Endothelial cell of umbilical vein (primary cell): ENCODE data around the gene CREBL2. TPM values are rescaled to one million over a fixed set of nuclear protein-coding genes. Genes with fewer than 3 reads are reported as not detected.

Experiments used
- BruUV-seq: library from RNA; stranded (reverse); fragments of 400-500 nt; replicated peaks from 2 replicates; lab custom pipeline; 2021; lab: Mats Ljungman, UMichigan
- CTCF ChIA-PET: fragments of 300-600, 350-600 bp; sonication (Branson Sonifier 250); formaldehyde crosslinking; loops from one replicate; lab custom pipeline; 2021; ENCODE audit warnings: antibody characterized with exemption, inconsistent platforms; lab: Charles Lee
- POLR2A ChIA-PET: fragments of 300-600, 350-600 bp; sonication (Branson Sonifier 250); formaldehyde crosslinking; loops from one replicate; lab custom pipeline; 2021; ENCODE audit warnings: antibody characterized with exemption, inconsistent platforms; lab: Charles Lee
- DNase-seq: peaks from one replicate; pipeline ENCODE4 v3.0.0-alpha.2; 2011; ENCODE audit warnings: low read depth, low spot score
- FAIRE-seq: peaks from 2 replicates; lab custom pipeline; 2011; peaks lifted over from hg19 to GRCh38; lab: Jason Lieb, UNC
- H2AFZ ChIP-seq: 2 replicates; pipeline ENCODE4 v1.6.0; 2012; ENCODE audit warnings: low read depth, low read length, control low read depth, inconsistent platforms
- H3K27ac ChIP-seq: 2 replicates; pipeline ENCODE4 v1.5.1; 2011; ENCODE audit warnings: low read depth, mild to moderate bottlenecking, control low read depth, low read length, moderate library complexity; ENCODE audit not compliant: insufficient read depth
- H3K27me3 ChIP-seq, 2 experiments: 2 replicates each; pipeline versions ENCODE4 v1.6.0 to v1.6.1; 2011; ENCODE audit warnings: low read length in 2 of 2, mixed read lengths in 1 of 2; ENCODE audit not compliant: control insufficient read depth in 2 of 2, insufficient read depth in 2 of 2
- H3K36me3 ChIP-seq, 2 experiments: 2 replicates in 1 of 2; 3 replicates in 1 of 2; pipeline ENCODE4 v1.5.1; 2011; ENCODE audit warnings: low read length in 2 of 2, mild to moderate bottlenecking in 1 of 2, moderate library complexity in 1 of 2; ENCODE audit not compliant: control insufficient read depth in 2 of 2, insufficient read depth in 2 of 2; ENCODE audit errors: extremely low read depth in 1 of 2
- H3K4me1 ChIP-seq: 3 replicates; pipeline ENCODE4 v1.5.1; 2011; ENCODE audit warnings: mild to moderate bottlenecking, low read length; ENCODE audit not compliant: control insufficient read depth, insufficient read depth; ENCODE audit errors: extremely low read depth
- H3K4me2 ChIP-seq: 2 replicates; pipeline ENCODE4 v1.6.1; 2011; ENCODE audit warnings: low read length, control low read depth, mixed read lengths; ENCODE audit not compliant: insufficient read depth
- H3K4me3 ChIP-seq, 3 experiments: fragments of 200-600 bp in 1 of 3; sonication (generic), shearing (Covaris generic) in 1 of 3; replicated peaks in 1 of 3; 2 replicates each; pipeline ENCODE4 v1.5.1; 2011 to 2016; ENCODE audit warnings: control low read depth in 3 of 3, low read length in 3 of 3, mild to moderate bottlenecking in 2 of 3, inconsistent platforms in 1 of 3, low read depth in 1 of 3, moderate library complexity in 1 of 3; ENCODE audit not compliant: insufficient read depth in 1 of 3
- H3K79me2 ChIP-seq: 2 replicates; pipeline ENCODE4 v1.6.0; 2012; ENCODE audit warnings: low read length, inconsistent platforms; ENCODE audit not compliant: control insufficient read depth, insufficient read depth
- H3K9ac ChIP-seq: replicated peaks from 2 replicates; pipeline ENCODE3; 2011; ENCODE audit warnings: low read length, control low read depth; ENCODE audit not compliant: insufficient read depth; ENCODE audit errors: extremely low read depth
- H3K9me1 ChIP-seq: replicated peaks from 3 replicates; pipeline ENCODE4 v1.6.0; 2011; ENCODE audit warnings: mild to moderate bottlenecking, low read length; ENCODE audit not compliant: control insufficient read depth, insufficient read depth; ENCODE audit errors: extremely low read depth
- H3K9me3 ChIP-seq: replicated peaks from 2 replicates; pipeline ENCODE4 v1.5.1; 2012; ENCODE audit warnings: low read length, inconsistent platforms; ENCODE audit not compliant: control insufficient read depth, insufficient read depth
- H4K20me1 ChIP-seq: replicated peaks from 2 replicates; pipeline ENCODE3; 2011; ENCODE audit warnings: mild to moderate bottlenecking, low read length; ENCODE audit not compliant: control insufficient read depth, insufficient read depth; ENCODE audit errors: extremely low read depth
- CTCF ChIP-seq, 2 donors: IDR thresholded peaks; 1 replicate in 1 of 2; 2 replicates in 1 of 2; pipeline ENCODE4 v1.5.1; 2011; ENCODE audit warnings: low read length in 2 of 2, mild to moderate bottlenecking in 2 of 2, moderate library complexity in 2 of 2, control low read depth in 1 of 2, inconsistent platforms in 1 of 2, low read depth in 1 of 2; ENCODE audit not compliant: insufficient read depth in 1 of 2; ENCODE audit errors: extremely low read depth in 1 of 2
- EZH2 ChIP-seq: IDR thresholded peaks from 2 replicates; pipeline ENCODE4 v1.6.1; 2012; ENCODE audit warnings: borderline replicate concordance, low read depth, mild to moderate bottlenecking, moderate library complexity, low read length, inconsistent platforms; ENCODE audit not compliant: severe bottlenecking
- FOS ChIP-seq: IDR thresholded peaks from 2 replicates; pipeline ENCODE4 v1.6.1; 2011; ENCODE audit warnings: mild to moderate bottlenecking, low read length, moderate library complexity, borderline replicate concordance; ENCODE audit not compliant: insufficient read depth
- GATA2 ChIP-seq: IDR thresholded peaks from 2 replicates; pipeline ENCODE4 v1.7.0; 2011; ENCODE audit warnings: low read depth, mild to moderate bottlenecking, moderate library complexity, mixed read lengths, low read length; ENCODE audit not compliant: insufficient read length, insufficient read depth
- JUN ChIP-seq: IDR thresholded peaks from 2 replicates; pipeline ENCODE4 v1.6.1; 2011; ENCODE audit warnings: borderline replicate concordance, low read depth; ENCODE audit not compliant: insufficient read length, insufficient read depth
- MYC ChIP-seq: IDR thresholded peaks from one replicate; pipeline ENCODE4 v1.6.1; 2011; ENCODE audit warnings: mild to moderate bottlenecking, low read depth, low read length
- POLR2A ChIP-seq: IDR thresholded peaks from 2 replicates; pipeline ENCODE4 v1.6.1; 2012; ENCODE audit warnings: low read depth, mild to moderate bottlenecking, control low read depth, low read length
- POLR2AphosphoS5 ChIP-seq: IDR thresholded peaks from 2 replicates; pipeline ENCODE4 v1.6.1; 2012; ENCODE audit warnings: low read depth, mild to moderate bottlenecking, control low read depth, low read length, moderate library complexity; ENCODE audit not compliant: insufficient read depth
- dilution Hi-C: fragments of 300-500 bp; cut with MboI; formaldehyde crosslinking; loops from one replicate; pipeline ENCODE4 v1.15.0; 2019; ENCODE audit warnings: low sequenced_read_pairs; ENCODE audit not compliant: extremely low pct_ligation_motif_present
- intact Hi-C: fragments of 100-400 bp; cut with micrococcal nuclease; formaldehyde crosslinking; loops from one replicate; pipeline ENCODE4 v1.10.0; 2022
- polyA plus RNA-seq, 4 experiments: library from polyadenylated mRNA; depleted of rRNA in 3 of 4; stranded (reverse) in 3 of 4; unstranded in 1 of 4; fragments of >200 nt; gene quantifications; 2 replicates each; pipeline versions ENCODE4 v1.2.1 to v1.2.3, GENCODE V29; 2011 to 2012; ENCODE audit warnings: missing spikeins in 1 of 4
- total RNA-seq: library from RNA; stranded (reverse); gene quantifications from 2 replicates; pipeline ENCODE4 v1.2.3, GENCODE V29; 2021
- TF ChIP-seq, protein P1 (sequence below): IDR thresholded peaks from 2 replicates; pipeline ENCODE4 v1.6.1; 2011; ENCODE audit not compliant: insufficient read depth, insufficient read length

CREBL2 gene
- total and polyA plus RNA-seq, 2 donors (not counting 3 experiments of a cell fraction or from before 2014, with no cell fraction given), result 10.5 to 19.4 TPM

DNA sequence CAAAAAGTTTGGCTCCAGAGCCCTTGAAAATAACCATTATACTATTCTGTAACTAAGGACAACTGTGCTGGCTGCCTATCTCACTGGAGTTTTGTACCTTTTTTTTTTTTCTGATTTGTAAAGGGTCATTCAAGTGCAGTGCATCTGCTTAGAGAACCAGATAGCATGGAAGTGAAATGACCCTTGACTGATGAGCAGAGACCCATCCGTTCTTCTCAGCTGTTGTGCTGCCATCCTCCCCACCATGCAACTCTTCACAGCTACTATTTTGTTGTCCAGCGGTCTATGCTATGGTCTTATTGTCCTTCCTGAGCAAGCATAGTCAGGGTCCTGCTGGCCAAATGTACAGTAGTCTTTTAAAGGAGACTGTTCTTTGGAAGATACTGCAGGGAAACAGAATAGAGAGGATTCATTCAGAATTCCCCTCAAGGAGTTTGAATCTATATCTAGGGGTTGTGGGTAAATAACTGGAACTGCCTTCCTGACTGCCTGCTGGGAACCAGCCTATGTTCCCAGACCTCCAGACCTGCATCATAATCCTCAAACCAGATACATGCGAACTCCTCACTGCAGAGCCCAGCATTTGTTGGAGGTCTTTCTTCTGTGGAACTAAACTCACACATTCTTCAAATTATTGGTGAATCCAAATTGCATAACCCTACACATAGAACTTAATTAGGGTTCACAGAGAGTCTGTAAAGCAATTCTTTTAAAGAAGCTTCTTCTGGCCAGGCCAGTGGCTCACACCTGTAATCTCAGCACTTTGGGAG is 43.2 kb downstream of the CREBL2 start:
- Histone ChIP-seq H3K36me3 (no peaks in the 10 kb centered on the region), H3K9me3 (no peaks in the 10 kb centered on the region), H4K20me1 (no peaks in the 10 kb centered on the region), H3K79me2 (no peaks in the 10 kb centered on the region), H3K4me2 (no peak overlapping the region), H2AFZ (no peak overlapping the region), H3K4me3 (no peak overlapping the region), H3K4me1 (no peaks in the 10 kb centered on the region), H3K9me1 (no peaks in the 10 kb centered on the region), H3K27ac (no peak overlapping the region), H3K9ac (no peak overlapping the region), H3K27me3 (peaks cover 4 to 5% of the 10 kb centered on the region in 2 experiments)
- CTCF ChIA-PET, result interaction anchor here (0.7 to 6.1 kb wide), 17 partner anchors 10 to 297 kb away, joined by 3 to 54 read pairs (median 4); partner anchors contain the start of genes CREBL2 and DUSP16
- DNase-seq (no peak), FAIRE-seq (no peak)
- POLR2A ChIA-PET, result no interaction called here
- BruUV-seq, result no TSS peak
- TF ChIP-seq POLR2AphosphoS5 (no peak), CTCF (IDR thresholded peaks at IDR 0.05; ENCODE audit: extremely low read depth in 1 of 2, insufficient read depth in 1 of 2, low read depth in 1 of 2, low read length in 2 of 2) (no peak), GATA2 (no peak), JUN (no peak), FOS (no peak), MYC (no peak), EZH2 (no peak), POLR2A (no peak)
- TF ChIP-seq, protein P1, sequence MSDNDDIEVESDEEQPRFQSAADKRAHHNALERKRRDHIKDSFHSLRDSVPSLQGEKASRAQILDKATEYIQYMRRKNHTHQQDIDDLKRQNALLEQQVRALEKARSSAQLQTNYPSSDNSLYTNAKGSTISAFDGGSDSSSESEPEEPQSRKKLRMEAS, result no peak
- dilution Hi-C loops (no loop called here), intact Hi-C loops (loop anchor here (5.0 kb wide), 1 partner anchor 47 kb away; no protein-coding TSS in a partner anchor)
